Adipocyte (in vitro differentiated cells): ENCODE data around the gene EIF3K.

Experiments used
- DNase-seq: peaks from one replicate; pipeline ENCODE4 v3.0.0-alpha.2; 2015; ENCODE audit warnings: low read depth
- H3K27me3 ChIP-seq: replicated peaks from 2 replicates; pipeline ENCODE4 v1.7.0; 2013; ENCODE audit warnings: mild to moderate bottlenecking, low read length, moderate library complexity; ENCODE audit not compliant: control insufficient read depth, insufficient read depth
- H3K36me3 ChIP-seq: 2 replicates; pipeline ENCODE4 v1.7.0; 2013; ENCODE audit warnings: low read length, mild to moderate bottlenecking, moderate library complexity; ENCODE audit not compliant: control insufficient read depth, insufficient read depth, severe bottlenecking
- H3K4me1 ChIP-seq: 2 replicates; pipeline ENCODE4 v1.7.0; 2013; ENCODE audit warnings: mild to moderate bottlenecking, low read length, moderate library complexity; ENCODE audit not compliant: control insufficient read depth, insufficient read depth
- H3K4me3 ChIP-seq: 2 replicates; pipeline ENCODE4 v1.7.0; 2013; ENCODE audit warnings: mild to moderate bottlenecking, low read length, moderate library complexity
- H3K9ac ChIP-seq: 2 replicates; pipeline ENCODE4 v1.7.0; 2013; ENCODE audit warnings: mild to moderate bottlenecking, low read length, moderate library complexity
- H3K9me3 ChIP-seq: 2 replicates; pipeline ENCODE4 v1.7.0; 2013; ENCODE audit warnings: mild to moderate bottlenecking, low read length, moderate library complexity; ENCODE audit not compliant: control insufficient read depth

Gene EIF3K

GRCh38 chr19:38673030-38673429 lies 54.0 kb downstream of the EIF3K start:
- Histone ChIP-seq H3K4me1 (peaks cover 24% of the 10 kb centered on the region), H3K4me3 (no peak overlapping the region), H3K9me3 (no peaks in the 10 kb centered on the region), H3K27me3 (no peaks in the 10 kb centered on the region), H3K9ac (no peak overlapping the region), H3K36me3 (peaks cover 19% of the 10 kb centered on the region)
- no peak for DNase-seq

GRCh38 chr19:38674388-38675171 lies 55.6 kb downstream of the EIF3K start:
- H3K36me3 ChIP-seq: peaks cover 21% of the 10 kb centered on the region
- no peak for DNase-seq

GRCh38 chr19:38675611-38676010 lies 56.6 kb downstream of the EIF3K start:
- Histone ChIP-seq H3K36me3 (peaks cover 21% of the 10 kb centered on the region), H3K4me1 (peaks cover 19% of the 10 kb centered on the region), H3K9ac (no peak overlapping the region), H3K9me3 (no peaks in the 10 kb centered on the region), H3K27me3 (no peaks in the 10 kb centered on the region), H3K4me3 (no peak overlapping the region)
- DNase-seq: no peak

More at GRCh38 chr19:38674388-38675171, 55.6 kb downstream of the EIF3K start:
- H3K4me1 ChIP-seq: peaks cover 19% of the 10 kb centered on the region
- H3K9ac ChIP-seq: no peak overlapping the region
- H3K4me3 ChIP-seq: no peak overlapping the region
- H3K27me3 ChIP-seq: no peaks in the 10 kb centered on the region
- H3K9me3 ChIP-seq: no peaks in the 10 kb centered on the region

- Histone ChIP-seq H3K4me1 (peaks cover 22% of the 10 kb centered on the region), H3K36me3 (peaks cover 21% of the 10 kb centered on the region), H3K9ac (peak overlapping the region; percentile 21), H3K9me3 (no peaks in the 10 kb centered on the region), H3K4me3 (no peak overlapping the region), H3K27me3 (no peaks in the 10 kb centered on the region)
- DNase-seq: peak; percentile 48
Measured at GRCh38 chr19:38676023-38676877, 57.3 kb downstream of the EIF3K start.

DNA sequence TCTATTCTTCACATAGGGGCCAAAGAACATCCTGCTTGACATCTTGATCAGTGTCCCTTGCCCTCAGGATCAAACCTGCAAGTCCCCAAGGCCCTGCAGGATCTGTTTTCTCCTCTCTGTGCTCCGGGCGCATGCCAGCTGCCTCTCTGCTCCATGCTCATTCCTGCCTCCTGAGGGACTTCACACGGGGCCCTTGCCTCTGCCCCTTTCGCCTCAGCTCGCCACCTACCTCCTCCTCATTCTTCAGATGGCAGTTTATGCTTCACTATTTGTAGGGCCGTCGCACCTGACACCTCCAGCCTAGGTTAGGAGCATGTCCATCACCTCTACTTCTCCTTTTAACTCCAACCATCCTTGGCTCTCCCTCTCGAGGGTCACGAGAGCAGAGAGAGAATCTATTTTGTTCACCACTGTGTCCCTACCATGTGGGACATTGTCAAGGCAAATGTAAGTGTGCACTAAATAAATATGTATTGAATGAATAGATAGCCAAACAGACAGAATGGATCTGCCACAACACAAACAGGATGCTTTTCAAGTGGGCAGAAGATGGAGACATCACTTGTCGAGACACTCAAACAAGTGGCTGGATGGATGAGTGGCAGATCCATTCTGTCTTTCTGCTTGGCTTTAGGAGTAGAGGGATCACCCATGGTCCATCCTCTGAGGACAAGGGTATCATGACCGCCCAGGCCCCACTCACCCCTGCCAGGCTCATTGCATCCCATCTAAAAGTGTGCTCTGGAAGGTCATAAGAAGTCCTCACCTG lies 58.1 kb downstream of the EIF3K start:
- Histone ChIP-seq H3K27me3 (no peaks in the 10 kb centered on the region), H3K4me3 (no peak overlapping the region), H3K9me3 (no peaks in the 10 kb centered on the region), H3K36me3 (peaks cover 24% of the 10 kb centered on the region), H3K9ac (no peak overlapping the region), H3K4me1 (peaks cover 26% of the 10 kb centered on the region)
- DNase-seq: no peak

DNA sequence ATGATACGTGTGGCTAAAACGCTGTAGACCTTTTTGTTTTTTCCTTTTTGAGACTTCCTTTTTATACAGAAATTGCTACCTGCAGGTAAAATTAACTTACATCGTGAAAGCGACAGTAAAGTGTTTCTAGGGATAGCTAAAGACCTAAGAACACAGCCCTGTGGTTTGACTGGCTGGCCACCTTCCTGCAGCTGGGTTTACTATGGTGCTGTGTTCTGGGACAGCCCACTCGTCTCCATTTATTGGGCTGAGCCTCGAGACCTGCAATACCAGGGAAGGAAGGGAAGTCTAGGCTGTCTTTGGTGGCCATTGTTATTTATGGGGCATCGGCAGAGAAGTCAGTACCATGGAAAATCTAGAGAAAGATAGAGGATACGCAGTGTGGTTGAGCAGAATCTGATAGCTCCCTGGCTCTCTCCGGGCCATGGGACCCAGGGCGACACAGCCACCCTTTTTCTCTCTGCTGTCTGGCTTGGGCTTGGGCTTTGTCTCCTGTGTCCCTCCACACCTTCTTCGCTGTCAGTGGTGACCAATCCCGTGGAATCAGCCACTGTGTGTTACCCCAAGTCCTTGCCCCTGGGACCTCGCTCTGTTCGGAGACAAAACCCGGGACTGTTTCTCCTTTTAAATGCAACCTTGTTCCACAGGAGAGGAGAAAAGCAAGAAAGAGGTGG lies 59.4 kb downstream of the EIF3K start:
- DNase-seq: no peak
- peaks cover 24% of the 10 kb centered on the region for H3K36me3 ChIP-seq
- peaks cover 31% of the 10 kb centered on the region for H3K4me1 ChIP-seq
- no peak overlapping the region for H3K9ac ChIP-seq
- H3K9me3 ChIP-seq: no peaks in the 10 kb centered on the region
- H3K4me3 ChIP-seq: no peak overlapping the region
- no peaks in the 10 kb centered on the region for H3K27me3 ChIP-seq

GRCh38 chr19:38678891-38679494 lies 60.0 kb downstream of the EIF3K start:
- Histone ChIP-seq H3K36me3 (peaks cover 24% of the 10 kb centered on the region), H3K4me1 (peaks cover 38% of the 10 kb centered on the region), H3K27me3 (no peaks in the 10 kb centered on the region), H3K9ac (no peak overlapping the region), H3K9me3 (no peaks in the 10 kb centered on the region), H3K4me3 (no peak overlapping the region)
- DNase-seq: no peak

- Histone ChIP-seq H3K9ac (no peak overlapping the region), H3K27me3 (no peaks in the 10 kb centered on the region), H3K4me1 (peaks cover 46% of the 10 kb centered on the region), H3K4me3 (no peak overlapping the region), H3K36me3 (peaks cover 24% of the 10 kb centered on the region), H3K9me3 (no peaks in the 10 kb centered on the region)
- DNase-seq: peak; percentile 51
Measured at GRCh38 chr19:38679839-38680238, 60.9 kb downstream of the EIF3K start.

GRCh38 chr19:38682195-38682867 lies 63.3 kb downstream of the EIF3K start:
- no peak for DNase-seq
- H3K9ac ChIP-seq: no peak overlapping the region
- H3K36me3 ChIP-seq: peaks cover 15% of the 10 kb centered on the region
- no peaks in the 10 kb centered on the region for H3K27me3 ChIP-seq
- no peaks in the 10 kb centered on the region for H3K9me3 ChIP-seq
- peaks cover 46% of the 10 kb centered on the region for H3K4me1 ChIP-seq
- H3K4me3 ChIP-seq: no peak overlapping the region

DNA sequence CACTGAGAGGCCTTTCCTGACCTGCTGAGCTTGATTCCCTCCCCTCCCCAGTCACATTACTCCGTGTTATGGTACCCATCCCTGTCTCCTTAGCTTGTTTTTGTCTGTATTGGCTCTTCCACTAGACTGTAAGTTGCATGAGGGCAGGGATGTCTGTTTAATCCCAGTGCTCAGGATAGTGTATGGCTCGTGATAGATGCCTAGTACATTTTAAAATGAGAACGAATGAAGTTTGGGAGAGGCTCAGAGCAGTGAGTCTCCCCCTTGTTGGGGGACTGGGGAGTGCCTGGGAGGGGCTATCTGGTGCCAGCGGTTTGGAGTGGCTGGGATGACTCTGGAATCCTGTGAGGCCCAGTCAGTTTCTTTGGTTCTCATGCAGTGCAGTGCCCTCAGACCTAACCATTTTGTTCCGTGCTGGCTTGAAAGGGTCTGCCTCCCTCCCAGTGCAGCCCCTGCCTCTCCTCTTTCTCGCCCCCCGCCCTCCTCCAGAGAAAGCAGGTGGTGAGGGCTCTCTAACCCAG lies 63.9 kb downstream of the EIF3K start:
- Histone ChIP-seq H3K9me3 (no peaks in the 10 kb centered on the region), H3K27me3 (no peaks in the 10 kb centered on the region), H3K4me1 (peaks cover 48% of the 10 kb centered on the region), H3K4me3 (no peak overlapping the region), H3K36me3 (peaks cover 10% of the 10 kb centered on the region), H3K9ac (peak overlapping the region; percentile 67)
- no peak for DNase-seq
